ENCODE results near the gene FBLN2.
A peak's percentile ranks its signal among the peaks of the same experiment; 100 is the strongest.

FBLN2 gene

GRCh38 chr3:13571264-13571663 lies 22.3 kb downstream of the FBLN2 start:
- Histone ChIP-seq H3K4me3 (no peak overlapping the region), H3K27me3 (no peaks in the 10 kb centered on the region), H3K36me3 (peaks cover 0 to 10% (median 0%) of the 10 kb centered on the region in 3 donors), H3K9me3 (no peaks in the 10 kb centered on the region), H3K4me1 (peaks cover 0 to 8% (median 0%) of the 10 kb centered on the region in 4 donors), H3K27ac (no peak overlapping the region)
- intact Hi-C loops (cut with DNase I; ENCODE audit: low total_unique reads) = no loop called here
- DNase-seq = no peak
- no peak for TF ChIP-seq CTCF (IDR thresholded peaks at IDR 0.05)

- TF ChIP-seq CTCF (IDR thresholded peaks at IDR 0.05) = no peak
- peaks cover 0 to 8% (median 0%) of the 10 kb centered on the region in 4 donors for H3K4me1 ChIP-seq
- peaks cover 0 to 10% (median 0%) of the 10 kb centered on the region in 3 donors for H3K36me3 ChIP-seq
- no peak for DNase-seq
- H3K27ac ChIP-seq = no peak overlapping the region
- H3K4me3 ChIP-seq = no peak overlapping the region
- intact Hi-C loops (cut with DNase I; ENCODE audit: low total_unique reads) = no loop called here
- no peaks in the 10 kb centered on the region for H3K27me3 ChIP-seq
- H3K9me3 ChIP-seq = no peaks in the 10 kb centered on the region
Observed at GRCh38 chr3:13571831-13572750, 23.2 kb downstream of the FBLN2 start.

- H3K9me3 ChIP-seq = no peaks in the 10 kb centered on the region
- intact Hi-C loops (cut with DNase I; ENCODE audit: low total_unique reads) = no loop called here
- no peak for TF ChIP-seq CTCF (IDR thresholded peaks at IDR 0.05)
- no peaks in the 10 kb centered on the region for H3K27me3 ChIP-seq
- no peak for DNase-seq
- H3K4me1 ChIP-seq = peaks cover 0 to 8% (median 0%) of the 10 kb centered on the region in 4 donors
- H3K4me3 ChIP-seq = no peak overlapping the region
- H3K27ac ChIP-seq = no peak overlapping the region
- H3K36me3 ChIP-seq = peaks cover 0 to 10% (median 0%) of the 10 kb centered on the region in 3 donors
Observed at GRCh38 chr3:13572926-13573623, 24.1 kb downstream of the FBLN2 start.

- peaks cover 0 to 10% (median 0%) of the 10 kb centered on the region in 3 donors for H3K36me3 ChIP-seq
- DNase-seq = peak in 1 of 2 donors; percentile 62
- H3K27me3 ChIP-seq = no peaks in the 10 kb centered on the region
- H3K27ac ChIP-seq = no peak overlapping the region
- peaks cover 0 to 8% (median 0%) of the 10 kb centered on the region in 4 donors for H3K4me1 ChIP-seq
- H3K9me3 ChIP-seq = no peaks in the 10 kb centered on the region
- intact Hi-C loops (cut with DNase I; ENCODE audit: low total_unique reads) = no loop called here
- H3K4me3 ChIP-seq = no peak overlapping the region
- TF ChIP-seq CTCF (IDR thresholded peaks at IDR 0.05) = no peak
Observed at GRCh38 chr3:13574083-13574797, 25.3 kb downstream of the FBLN2 start.

- Histone ChIP-seq H3K36me3 (peaks cover 0 to 10% (median 0%) of the 10 kb centered on the region in 3 donors), H3K27ac (no peak overlapping the region), H3K9me3 (no peaks in the 10 kb centered on the region), H3K4me1 (peaks cover 0 to 8% (median 0%) of the 10 kb centered on the region in 4 donors), H3K4me3 (no peak overlapping the region), H3K27me3 (no peaks in the 10 kb centered on the region)
- no peak for TF ChIP-seq CTCF (IDR thresholded peaks at IDR 0.05)
- DNase-seq = peak in 1 of 2 donors; percentile 60
- intact Hi-C loops (cut with DNase I; ENCODE audit: low total_unique reads) = no loop called here
Observed at GRCh38 chr3:13574798-13575451, 26.0 kb downstream of the FBLN2 start.

Data from tibial artery (tissue), 4 donors.